Mammary epithelial cell (primary cell): ENCODE results near the gene MYL5.

Experiments
- CTCF ChIP-seq, 2 donors: IDR thresholded peaks in 1 of 2; conservative IDR thresholded peaks in 1 of 2; 2 replicates each; pipeline ENCODE4 v1.5.1; 2011 to 2012; ENCODE audit warnings: inconsistent platforms in 2 of 2, low read length in 2 of 2, mild to moderate bottlenecking in 2 of 2, control low read depth in 1 of 2, low read depth in 1 of 2; ENCODE audit not compliant: insufficient read depth in 1 of 2; ENCODE audit errors: extremely low read depth in 1 of 2
- EZH2 ChIP-seq: IDR thresholded peaks from 2 replicates; pipeline ENCODE4 v1.6.1; 2012; ENCODE audit warnings: low read length, inconsistent platforms, borderline replicate concordance

- TF ChIP-seq CTCF (conservative IDR thresholded peaks at IDR 0.05 in 1 of 2, IDR thresholded peaks at IDR 0.05 in 1 of 2; ENCODE audit: extremely low read depth in 1 of 2, insufficient read depth in 1 of 2, low read depth in 1 of 2, low read length in 2 of 2) (no peak), EZH2 (no peak)
Measured at GRCh38 chr4:626201-627091, 47.9 kb upstream of the MYL5 start.
